Measurements from ENCODE around the gene DMRTC2. TPM values are rescaled to one million over a fixed set of nuclear protein-coding genes. Genes with fewer than 3 reads are reported as not detected.

The DMRTC2 gene
- total RNA-seq, 1 donor from 2014 or later = not detected

GRCh38 chr19:41877916-41878905 is 33.4 kb downstream of the DMRTC2 start:
- Mint-ChIP-seq H3K27ac (ENCODE audit: unreplicated experiment) (no peak overlapping the region), H3K4me3 (ENCODE audit: unreplicated experiment) (no peak overlapping the region), H3K4me1 (ENCODE audit: unreplicated experiment) (peaks cover 9% of the 10 kb centered on the region), H3K27me3 (ENCODE audit: unreplicated experiment) (peaks cover 9% of the 10 kb centered on the region), H3K9me3 (ENCODE audit: unreplicated experiment) (no peaks in the 10 kb centered on the region), H3K36me3 (ENCODE audit: low read depth, unreplicated experiment) (no peaks in the 10 kb centered on the region)
- TF ChIP-seq, protein P1, sequence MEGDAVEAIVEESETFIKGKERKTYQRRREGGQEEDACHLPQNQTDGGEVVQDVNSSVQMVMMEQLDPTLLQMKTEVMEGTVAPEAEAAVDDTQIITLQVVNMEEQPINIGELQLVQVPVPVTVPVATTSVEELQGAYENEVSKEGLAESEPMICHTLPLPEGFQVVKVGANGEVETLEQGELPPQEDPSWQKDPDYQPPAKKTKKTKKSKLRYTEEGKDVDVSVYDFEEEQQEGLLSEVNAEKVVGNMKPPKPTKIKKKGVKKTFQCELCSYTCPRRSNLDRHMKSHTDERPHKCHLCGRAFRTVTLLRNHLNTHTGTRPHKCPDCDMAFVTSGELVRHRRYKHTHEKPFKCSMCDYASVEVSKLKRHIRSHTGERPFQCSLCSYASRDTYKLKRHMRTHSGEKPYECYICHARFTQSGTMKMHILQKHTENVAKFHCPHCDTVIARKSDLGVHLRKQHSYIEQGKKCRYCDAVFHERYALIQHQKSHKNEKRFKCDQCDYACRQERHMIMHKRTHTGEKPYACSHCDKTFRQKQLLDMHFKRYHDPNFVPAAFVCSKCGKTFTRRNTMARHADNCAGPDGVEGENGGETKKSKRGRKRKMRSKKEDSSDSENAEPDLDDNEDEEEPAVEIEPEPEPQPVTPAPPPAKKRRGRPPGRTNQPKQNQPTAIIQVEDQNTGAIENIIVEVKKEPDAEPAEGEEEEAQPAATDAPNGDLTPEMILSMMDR (IDR thresholded peaks at IDR 0.05; ENCODE audit: unreplicated experiment) = no peak
- DNase-seq (ENCODE audit: low spot score) = no peak

DNA sequence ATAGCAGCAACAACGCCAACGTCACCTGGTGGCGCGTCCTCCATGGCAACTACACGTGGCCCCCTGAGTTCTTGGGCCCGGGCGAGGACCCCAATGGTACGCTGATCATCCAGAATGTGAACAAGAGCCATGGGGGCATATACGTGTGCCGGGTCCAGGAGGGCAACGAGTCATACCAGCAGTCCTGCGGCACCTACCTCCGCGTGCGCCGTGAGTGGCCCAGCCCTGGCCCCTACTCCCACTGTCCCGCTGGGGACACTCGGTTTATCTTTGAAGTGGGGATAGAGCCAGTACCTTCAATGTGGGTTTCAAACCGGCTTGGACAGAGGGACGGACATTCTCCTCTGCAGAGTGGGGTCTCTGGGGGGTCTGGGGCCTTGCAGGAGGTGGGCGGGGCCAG is 34.2 kb downstream of the DMRTC2 start:
- no peak for DNase-seq (ENCODE audit: low spot score)
- Mint-ChIP-seq H3K9me3 (ENCODE audit: unreplicated experiment) (no peaks in the 10 kb centered on the region), H3K36me3 (ENCODE audit: low read depth, unreplicated experiment) (no peaks in the 10 kb centered on the region), H3K4me1 (ENCODE audit: unreplicated experiment) (peaks cover 13% of the 10 kb centered on the region), H3K27me3 (ENCODE audit: unreplicated experiment) (peaks cover 15% of the 10 kb centered on the region), H3K4me3 (ENCODE audit: unreplicated experiment) (no peak overlapping the region), H3K27ac (ENCODE audit: unreplicated experiment) (no peak overlapping the region)
- TF ChIP-seq, protein P1 (IDR thresholded peaks at IDR 0.05; ENCODE audit: unreplicated experiment) = no peak

DNA sequence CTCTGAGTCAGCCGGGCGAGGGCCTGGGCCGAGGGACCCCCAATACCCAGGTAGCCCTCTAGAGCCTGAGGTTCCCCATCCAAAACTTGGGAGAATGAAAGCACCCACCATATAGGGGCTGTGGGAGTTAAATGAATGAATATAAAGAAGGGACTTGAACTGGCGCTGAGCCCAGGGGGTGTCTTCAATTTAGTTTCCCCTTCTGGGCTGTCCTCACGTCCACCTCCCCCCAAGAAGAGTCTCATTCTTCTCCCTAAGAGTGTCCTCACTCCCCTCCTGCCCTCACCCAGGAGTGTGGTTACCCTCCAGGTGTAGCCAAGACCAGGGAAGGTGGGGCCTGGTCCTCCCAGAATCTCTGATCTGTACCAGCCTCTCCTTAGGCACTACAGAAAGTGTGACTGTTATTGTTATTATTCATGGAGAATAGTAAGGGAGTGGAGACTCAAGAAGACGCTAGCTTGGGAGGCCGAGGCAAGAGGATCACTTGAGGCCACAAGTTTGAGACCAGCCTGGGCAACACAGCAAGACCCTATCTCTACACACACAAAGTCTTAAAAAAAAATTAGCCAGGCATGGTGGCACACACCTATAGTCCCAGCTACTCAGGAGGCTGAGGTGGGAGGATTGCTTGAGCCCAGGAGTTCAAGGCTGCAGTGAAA is 35.0 kb downstream of the DMRTC2 start:
- DNase-seq (ENCODE audit: low spot score) = no peak
- H3K9me3 Mint-ChIP-seq (ENCODE audit: unreplicated experiment) = no peaks in the 10 kb centered on the region
- peaks cover 15% of the 10 kb centered on the region for H3K4me1 Mint-ChIP-seq (ENCODE audit: unreplicated experiment)
- H3K27ac Mint-ChIP-seq (ENCODE audit: unreplicated experiment) = no peak overlapping the region
- no peak overlapping the region for H3K4me3 Mint-ChIP-seq (ENCODE audit: unreplicated experiment)
- no peaks in the 10 kb centered on the region for H3K36me3 Mint-ChIP-seq (ENCODE audit: low read depth, unreplicated experiment)
- TF ChIP-seq, protein P1 (IDR thresholded peaks at IDR 0.05; ENCODE audit: unreplicated experiment) = no peak
- peaks cover 17% of the 10 kb centered on the region for H3K27me3 Mint-ChIP-seq (ENCODE audit: unreplicated experiment)

DNA sequence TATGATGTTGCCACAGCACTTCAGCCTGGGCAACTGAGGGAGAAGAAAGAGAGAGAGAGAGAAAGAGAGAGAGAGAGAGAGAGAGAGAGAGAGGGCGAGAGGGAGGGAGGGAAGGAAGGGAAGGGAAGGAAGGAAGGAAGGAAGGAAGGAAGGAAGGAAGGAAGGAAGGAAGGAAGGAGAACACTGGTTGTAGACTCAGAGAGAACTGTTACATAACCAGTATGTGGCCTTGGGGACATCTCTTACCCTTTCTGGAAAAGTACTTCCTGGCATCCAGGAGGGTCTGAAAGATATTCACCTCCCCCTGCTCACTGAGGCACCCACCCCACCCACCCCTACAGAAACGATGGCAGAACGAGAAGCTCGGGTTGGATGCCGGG is 35.5 kb downstream of the DMRTC2 start:
- no peak overlapping the region for H3K27ac Mint-ChIP-seq (ENCODE audit: unreplicated experiment)
- TF ChIP-seq, protein P1 (IDR thresholded peaks at IDR 0.05; ENCODE audit: unreplicated experiment) = no peak
- no peak for DNase-seq (ENCODE audit: low spot score)
- peaks cover 19% of the 10 kb centered on the region for H3K4me1 Mint-ChIP-seq (ENCODE audit: unreplicated experiment)
- no peaks in the 10 kb centered on the region for H3K9me3 Mint-ChIP-seq (ENCODE audit: unreplicated experiment)
- H3K27me3 Mint-ChIP-seq (ENCODE audit: unreplicated experiment) = peaks cover 17% of the 10 kb centered on the region
- no peak overlapping the region for H3K4me3 Mint-ChIP-seq (ENCODE audit: unreplicated experiment)
- no peaks in the 10 kb centered on the region for H3K36me3 Mint-ChIP-seq (ENCODE audit: low read depth, unreplicated experiment)

All from endothelial cell (in vitro differentiated cells).